A673 (cell line): ENCODE data around the gene BRCA1. TPM values are rescaled to one million over a fixed set of nuclear protein-coding genes. Genes with fewer than 3 reads are reported as not detected.

ENCODE experiments used
- BruUV-seq: library from RNA; stranded (reverse); fragments of 400-500 nt; replicated peaks from 2 replicates; lab custom pipeline; 2021; lab: Mats Ljungman, UMichigan
- CTCF ChIA-PET: fragments of 300-600 bp; sonication (Branson Sonifier 250); formaldehyde crosslinking; loops from one replicate; lab custom pipeline; 2022; ENCODE audit warnings: antibody characterized with exemption; lab: Charles Lee
- POLR2A ChIA-PET: fragments of 300-600 bp; sonication (Branson Sonifier 250); formaldehyde crosslinking; loops from one replicate; lab custom pipeline; 2022; ENCODE audit warnings: antibody characterized with exemption; ENCODE audit not compliant: low non-redundant PET; lab: Charles Lee
- DNase-seq: peaks from one replicate; pipeline ENCODE4 v3.0.0-alpha.2; 2015; ENCODE audit warnings: low spot score
- H3K27ac ChIP-seq: fragments of 200-600 bp; sonication (generic); 2 replicates; pipeline ENCODE4 v1.5.1; 2016; ENCODE audit warnings: mixed run types, low read depth, mild to moderate bottlenecking, mixed read lengths, antibody characterized with exemption, low read length; ENCODE audit not compliant: poor library complexity, severe bottlenecking
- H3K27me3 ChIP-seq: fragments of 200-600 bp; sonication (generic); replicated peaks from 2 replicates; pipeline ENCODE4 v1.6.1; 2017; ENCODE audit warnings: mixed run types, low read depth, mild to moderate bottlenecking, mixed read lengths, antibody characterized with exemption, low read length; ENCODE audit not compliant: insufficient read depth, poor library complexity
- H3K36me3 ChIP-seq: fragments of 200-600 bp; sonication (generic); 2 replicates; pipeline ENCODE4 v1.6.1; 2016; ENCODE audit warnings: mixed run types, mild to moderate bottlenecking, mixed read lengths, antibody characterized with exemption, low read length; ENCODE audit not compliant: insufficient read depth, poor library complexity, severe bottlenecking
- H3K4me1 ChIP-seq: fragments of 200-600 bp; sonication (generic); 2 replicates; pipeline ENCODE4 v1.6.1; 2017; ENCODE audit warnings: mixed run types, mild to moderate bottlenecking, mixed read lengths, antibody characterized with exemption, low read length; ENCODE audit not compliant: insufficient read depth, poor library complexity, severe bottlenecking
- H3K4me3 ChIP-seq: fragments of 200-600 bp; sonication (generic); 2 replicates; pipeline ENCODE4 v1.5.1; 2016; ENCODE audit warnings: low read depth, mixed run types, mild to moderate bottlenecking, mixed read lengths, low read length; ENCODE audit not compliant: poor library complexity, severe bottlenecking
- H3K9me3 ChIP-seq: fragments of 200-600 bp; sonication (generic); 2 replicates; pipeline ENCODE4 v1.6.1; 2016; ENCODE audit warnings: mixed run types, low read depth, mild to moderate bottlenecking, mixed read lengths, antibody characterized with exemption, low read length; ENCODE audit not compliant: poor library complexity, severe bottlenecking
- EZH2 ChIP-seq: fragments of 200-600 bp; sonication (generic); IDR thresholded peaks from 2 replicates; pipeline ENCODE4 v1.6.1; 2017; ENCODE audit warnings: borderline replicate concordance, low read depth, mild to moderate bottlenecking, mixed read lengths, antibody characterized with exemption, low read length; ENCODE audit not compliant: poor library complexity, severe bottlenecking
- intact Hi-C: fragments of 100-400 bp; cut with micrococcal nuclease; formaldehyde crosslinking; loops from one replicate; pipeline ENCODE4 v1.10.0; 2022; ENCODE audit not compliant: unreplicated experiment
- total RNA-seq: library from RNA; stranded (reverse); gene quantifications from 2 replicates; pipeline ENCODE4 v1.2.3, GENCODE V29; 2021
- TF ChIP-seq, protein P1 (sequence below): fragments of 300-800, 200-600 bp; sonication (generic); conservative IDR thresholded peaks from 2 replicates; pipeline ENCODE4 v1.5.1; 2017; ENCODE audit warnings: low read depth, mild to moderate bottlenecking, antibody characterized with exemption, low read length, moderate library complexity, mixed read lengths

BRCA1 gene
- total RNA-seq, 1 experiment from 2014 or later = 24.2 TPM

DNA sequence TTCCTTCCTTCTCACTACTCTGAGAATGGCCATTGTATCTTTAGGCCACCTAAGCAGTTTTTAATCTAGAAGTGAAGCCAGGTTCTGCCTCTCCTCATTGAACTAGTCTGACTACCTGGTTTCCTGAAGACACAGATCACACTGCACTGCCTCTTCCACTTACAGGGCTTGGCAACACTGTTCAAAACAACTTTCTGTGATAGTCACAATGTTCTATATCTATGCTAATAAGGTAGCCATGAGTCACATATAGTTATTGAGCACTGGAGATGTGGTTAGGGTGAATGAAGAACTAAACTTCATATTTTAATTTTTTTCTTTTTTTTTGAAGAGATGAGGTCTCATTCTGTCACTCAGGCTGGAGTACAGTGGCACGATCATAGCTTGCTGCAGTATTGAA lies 73.2 kb downstream of the BRCA1 start:
- intact Hi-C loops = no loop called here
- CTCF ChIA-PET = no interaction called here
- POLR2A ChIA-PET = no interaction called here
- Histone ChIP-seq H3K4me1 (no peaks in the 10 kb centered on the region), H3K27ac (no peak overlapping the region), H3K36me3 (no peaks in the 10 kb centered on the region), H3K9me3 (no peaks in the 10 kb centered on the region), H3K27me3 (no peaks in the 10 kb centered on the region), H3K4me3 (no peak overlapping the region)
- DNase-seq = no peak
- TF ChIP-seq EZH2 = no peak
- TF ChIP-seq, protein P1, sequence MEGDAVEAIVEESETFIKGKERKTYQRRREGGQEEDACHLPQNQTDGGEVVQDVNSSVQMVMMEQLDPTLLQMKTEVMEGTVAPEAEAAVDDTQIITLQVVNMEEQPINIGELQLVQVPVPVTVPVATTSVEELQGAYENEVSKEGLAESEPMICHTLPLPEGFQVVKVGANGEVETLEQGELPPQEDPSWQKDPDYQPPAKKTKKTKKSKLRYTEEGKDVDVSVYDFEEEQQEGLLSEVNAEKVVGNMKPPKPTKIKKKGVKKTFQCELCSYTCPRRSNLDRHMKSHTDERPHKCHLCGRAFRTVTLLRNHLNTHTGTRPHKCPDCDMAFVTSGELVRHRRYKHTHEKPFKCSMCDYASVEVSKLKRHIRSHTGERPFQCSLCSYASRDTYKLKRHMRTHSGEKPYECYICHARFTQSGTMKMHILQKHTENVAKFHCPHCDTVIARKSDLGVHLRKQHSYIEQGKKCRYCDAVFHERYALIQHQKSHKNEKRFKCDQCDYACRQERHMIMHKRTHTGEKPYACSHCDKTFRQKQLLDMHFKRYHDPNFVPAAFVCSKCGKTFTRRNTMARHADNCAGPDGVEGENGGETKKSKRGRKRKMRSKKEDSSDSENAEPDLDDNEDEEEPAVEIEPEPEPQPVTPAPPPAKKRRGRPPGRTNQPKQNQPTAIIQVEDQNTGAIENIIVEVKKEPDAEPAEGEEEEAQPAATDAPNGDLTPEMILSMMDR = no peak
- BruUV-seq = no TSS peak

DNA sequence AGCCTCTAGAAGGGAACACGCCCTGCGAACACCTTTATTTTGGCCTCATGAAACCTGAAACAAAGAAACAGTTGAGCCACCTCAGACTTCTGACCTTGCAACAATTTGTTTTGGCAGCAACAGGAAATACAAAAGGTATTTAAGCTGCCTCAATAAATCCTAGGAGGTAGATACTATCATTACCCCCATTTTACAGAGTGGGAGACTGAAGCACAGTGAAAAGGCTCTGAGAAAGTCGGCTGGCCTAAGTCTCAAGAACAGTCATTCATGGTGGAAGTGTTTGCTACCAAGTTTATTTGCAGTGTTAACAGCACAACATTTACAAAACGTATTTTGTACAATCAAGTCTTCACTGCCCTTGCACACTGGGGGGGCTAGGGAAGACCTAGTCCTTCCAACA lies 81.1 kb downstream of the BRCA1 start:
- intact Hi-C loops = no loop called here
- no peak overlapping the region for H3K27ac ChIP-seq
- H3K27me3 ChIP-seq = no peaks in the 10 kb centered on the region
- TF ChIP-seq, protein P1 = no peak
- TF ChIP-seq EZH2 = no peak
- BruUV-seq = no TSS peak
- no peak for DNase-seq
- no peaks in the 10 kb centered on the region for H3K4me1 ChIP-seq
- ChIA-PET CTCF (no interaction called here), POLR2A (no interaction called here)
- H3K9me3 ChIP-seq = no peaks in the 10 kb centered on the region
- H3K4me3 ChIP-seq = no peak overlapping the region
- no peaks in the 10 kb centered on the region for H3K36me3 ChIP-seq

DNA sequence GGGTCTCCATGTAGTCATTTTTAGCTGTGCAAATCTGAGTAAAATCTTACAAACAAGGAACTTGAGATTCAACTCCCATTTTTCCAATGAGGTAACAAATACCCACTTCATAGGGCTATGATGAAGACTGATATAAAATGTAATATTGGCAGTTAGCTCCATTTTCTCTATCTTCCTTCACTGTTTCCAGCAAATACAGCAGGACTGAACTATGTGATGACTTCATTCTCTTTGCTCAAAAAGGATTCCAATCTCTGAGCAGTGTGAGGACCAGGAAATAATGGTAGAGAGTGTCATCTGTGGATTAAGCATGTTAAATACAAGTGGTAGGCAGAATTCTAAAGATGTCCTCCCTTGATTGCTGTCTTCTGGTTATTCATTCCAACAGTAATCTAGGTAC lies 81.9 kb downstream of the BRCA1 start:
- Histone ChIP-seq H3K4me1 (no peaks in the 10 kb centered on the region), H3K9me3 (no peaks in the 10 kb centered on the region), H3K27me3 (no peaks in the 10 kb centered on the region), H3K36me3 (no peaks in the 10 kb centered on the region), H3K27ac (no peak overlapping the region), H3K4me3 (no peak overlapping the region)
- ChIA-PET POLR2A (no interaction called here), CTCF (no interaction called here)
- intact Hi-C loops = no loop called here
- TF ChIP-seq EZH2 = no peak
- TF ChIP-seq, protein P1 = no peak
- BruUV-seq = no TSS peak
- DNase-seq = no peak
